H1 (cell line): ENCODE measurements around the gene HSPBP1. TPM values are rescaled to one million over a fixed set of nuclear protein-coding genes. Genes with fewer than 3 reads are reported as not detected.

Experiments used
- CTCF ChIA-PET: fragments of 300-600 bp; sonication (Branson Sonifier 250); formaldehyde crosslinking; loops from one replicate; lab custom pipeline; 2021; ENCODE audit not compliant: partially characterized antibody; lab: Charles Lee
- POLR2A ChIA-PET: fragments of 300-600 bp; sonication (Branson Sonifier 250); formaldehyde crosslinking; loops from one replicate; lab custom pipeline; 2021; ENCODE audit warnings: inconsistent platforms; ENCODE audit not compliant: partially characterized antibody; lab: Charles Lee
- DNase-seq, 2 experiments: peaks; one replicate each; pipeline versions ENCODE4 v3.0.0 to v3.0.0-alpha.2; 2010 to 2022; ENCODE audit warnings: low spot score in 2 of 2, low read depth in 1 of 2, mixed read lengths in 1 of 2
- FAIRE-seq: peaks from 2 replicates; lab custom pipeline; 2011; peaks lifted over from hg19 to GRCh38; lab: Jason Lieb, UNC
- H2AFZ ChIP-seq: 2 replicates; pipeline ENCODE4 v1.8.1; 2012; ENCODE audit warnings: low read length, inconsistent platforms
- H2AK5ac ChIP-seq: 2 replicates; pipeline ENCODE4 v1.6.1; 2013; ENCODE audit warnings: low read depth, low read length
- H2BK120ac ChIP-seq: replicated peaks from 2 replicates; pipeline ENCODE3; 2013; ENCODE audit warnings: low read depth, low read length, inconsistent platforms
- H2BK12ac ChIP-seq: 2 replicates; pipeline ENCODE4 v1.6.1; 2013; ENCODE audit warnings: low read depth, low read length
- H2BK15ac ChIP-seq: 2 replicates; pipeline ENCODE4 v1.6.1; 2013; ENCODE audit warnings: low read length
- H2BK20ac ChIP-seq: 2 replicates; pipeline ENCODE4 v1.6.1; 2013; ENCODE audit warnings: low read length
- H2BK5ac ChIP-seq: 2 replicates; pipeline ENCODE4 v1.6.1; 2013; ENCODE audit warnings: low read depth, low read length
- H3K14ac ChIP-seq: 2 replicates; pipeline ENCODE4 v1.6.1; 2013; ENCODE audit warnings: inconsistent platforms; ENCODE audit not compliant: insufficient read length
- H3K18ac ChIP-seq: 2 replicates; pipeline ENCODE4 v1.6.1; 2013; ENCODE audit warnings: low read length; ENCODE audit errors: extremely low read depth
- H3K23ac ChIP-seq: 2 replicates; pipeline ENCODE4 v1.6.1; 2013; ENCODE audit warnings: inconsistent platforms; ENCODE audit not compliant: insufficient read length
- H3K23me2 ChIP-seq: 2 replicates; pipeline ENCODE4 v1.6.1; 2013; ENCODE audit warnings: low read depth, low read length
- H3K27ac ChIP-seq: 2 replicates; pipeline ENCODE4 v1.6.1; 2011; ENCODE audit warnings: low read depth, low read length, inconsistent platforms
- H3K27me3 ChIP-seq, 4 experiments: replicated peaks in 1 of 4; 1 replicate in 1 of 4; 2 replicates in 3 of 4; pipeline versions ENCODE4 v1.6.1 to v1.8.1; 2011 to 2013; ENCODE audit warnings: low read length in 3 of 4, mild to moderate bottlenecking in 3 of 4, inconsistent platforms in 2 of 4, mixed read lengths in 2 of 4, moderate library complexity in 1 of 4; ENCODE audit not compliant: control insufficient read depth in 3 of 4, insufficient read depth in 3 of 4; ENCODE audit errors: extremely low read depth in 1 of 4
- H3K36me3 ChIP-seq, 4 experiments: 2 replicates each; pipeline versions ENCODE4 v1.6.1 to v1.8.1; 2011 to 2013; ENCODE audit warnings: mild to moderate bottlenecking in 4 of 4, low read length in 3 of 4, moderate library complexity in 2 of 4, control low read depth in 1 of 4, inconsistent platforms in 1 of 4; ENCODE audit not compliant: insufficient read depth in 4 of 4, control insufficient read depth in 2 of 4
- H3K4ac ChIP-seq: replicated peaks from 2 replicates; pipeline ENCODE3; 2013; ENCODE audit warnings: low read length, low read depth, mixed read lengths, inconsistent platforms; ENCODE audit not compliant: insufficient read length
- H3K4me1 ChIP-seq, 4 experiments: replicated peaks in 1 of 4; 1 replicate in 1 of 4; 2 replicates in 3 of 4; pipeline versions ENCODE4 v1.6.1 to v1.8.1; 2011 to 2013; ENCODE audit warnings: low read length in 3 of 4, inconsistent platforms in 2 of 4, mixed read lengths in 1 of 4; ENCODE audit not compliant: insufficient read depth in 4 of 4, control insufficient read depth in 3 of 4
- H3K4me2 ChIP-seq, 2 experiments: 2 replicates each; pipeline versions ENCODE4 v1.6.1 to v1.8.1; 2011 to 2013; ENCODE audit warnings: low read depth in 2 of 2, low read length in 2 of 2, control low read depth in 1 of 2, inconsistent platforms in 1 of 2, mild to moderate bottlenecking in 1 of 2; ENCODE audit not compliant: insufficient read depth in 1 of 2
- H3K4me3 ChIP-seq, 4 experiments: fragments of 200-600, 300-600 bp in 1 of 4; sonication (generic), shearing (Covaris generic), sonication (Bioruptor Twin) in 1 of 4; 2 replicates each; pipeline versions ENCODE4 v1.5.1 to v1.8.1; 2011 to 2016; ENCODE audit warnings: low read length in 4 of 4, low read depth in 3 of 4, control low read depth in 2 of 4, inconsistent platforms in 2 of 4, mild to moderate bottlenecking in 2 of 4, mixed read lengths in 1 of 4, moderate library complexity in 1 of 4; ENCODE audit not compliant: insufficient read depth in 2 of 4; ENCODE audit errors: extremely low read depth in 1 of 4
- H3K56ac ChIP-seq: replicated peaks from 2 replicates; pipeline ENCODE3; 2013; ENCODE audit warnings: low read depth, mild to moderate bottlenecking, mixed read lengths, low read length, inconsistent platforms; ENCODE audit not compliant: insufficient read length
- H3K79me1 ChIP-seq: 2 replicates; pipeline ENCODE4 v1.6.1; 2013; ENCODE audit warnings: low read depth, low read length, control low read depth
- H3K79me2 ChIP-seq, 2 experiments: 2 replicates each; pipeline versions ENCODE4 v1.6.1 to v1.8.1; 2012 to 2013; ENCODE audit warnings: low read length in 2 of 2, mild to moderate bottlenecking in 2 of 2, inconsistent platforms in 1 of 2; ENCODE audit not compliant: insufficient read depth in 2 of 2, control insufficient read depth in 1 of 2
- H3K9ac ChIP-seq, 4 experiments: replicated peaks in 1 of 4; 1 replicate in 1 of 4; 2 replicates in 3 of 4; pipeline versions ENCODE4 v1.6.1 to v1.8.1; 2011 to 2013; ENCODE audit warnings: low read depth in 3 of 4, low read length in 3 of 4, control low read depth in 2 of 4, mild to moderate bottlenecking in 2 of 4, moderate library complexity in 2 of 4, inconsistent platforms in 1 of 4; ENCODE audit errors: extremely low read depth in 1 of 4
- H3K9me3 ChIP-seq, 2 experiments: 2 replicates each; pipeline versions ENCODE4 v1.6.1 to v1.8.1; 2012 to 2013; ENCODE audit warnings: mild to moderate bottlenecking in 2 of 2, moderate library complexity in 2 of 2, control low read depth in 1 of 2, inconsistent platforms in 1 of 2, low read depth in 1 of 2, low read length in 1 of 2, mixed read lengths in 1 of 2; ENCODE audit not compliant: insufficient read depth in 2 of 2
- H4K20me1 ChIP-seq, 2 experiments: replicated peaks in 1 of 2; 2 replicates each; pipeline versions ENCODE3 to v1.8.1; 2011 to 2013; ENCODE audit warnings: inconsistent platforms in 2 of 2, low read length in 2 of 2, mild to moderate bottlenecking in 1 of 2; ENCODE audit not compliant: insufficient read depth in 2 of 2, control insufficient read depth in 1 of 2
- H4K5ac ChIP-seq: 2 replicates; pipeline ENCODE4 v1.6.1; 2013; ENCODE audit warnings: low read length, low read depth, mixed read lengths, inconsistent platforms; ENCODE audit not compliant: insufficient read length
- H4K8ac ChIP-seq: 2 replicates; pipeline ENCODE4 v1.8.0; 2013; ENCODE audit warnings: mild to moderate bottlenecking, moderate library complexity, low read length, inconsistent platforms; ENCODE audit not compliant: insufficient read depth; ENCODE audit errors: extremely low read depth
- H4K91ac ChIP-seq: replicated peaks from 2 replicates; pipeline ENCODE3; 2013; ENCODE audit warnings: low read length, mixed read lengths, inconsistent platforms; ENCODE audit not compliant: insufficient read length
- CREB1 ChIP-seq: IDR thresholded peaks from 2 replicates; pipeline ENCODE4 v1.6.1; 2012; ENCODE audit warnings: inconsistent platforms
- NANOG ChIP-seq: IDR thresholded peaks from 2 replicates; pipeline ENCODE4 v1.6.1; 2011; ENCODE audit warnings: low read length, low read depth, mild to moderate bottlenecking, inconsistent platforms; ENCODE audit not compliant: insufficient read depth, poor library complexity, severe bottlenecking
- SAP30 ChIP-seq: fragments of 300-600 bp; sonication (generic); IDR thresholded peaks from 2 replicates; pipeline ENCODE4 v1.7.1; 2012; ENCODE audit warnings: low read length, moderate library complexity, mild to moderate bottlenecking, inconsistent platforms; ENCODE audit not compliant: insufficient read depth, insufficient replicate concordance
- WGBS, 2 experiments: shearing (Covaris generic) in 1 of 2; methylation state at CpG; one replicate each; pipeline versions ENCODE4 v1.1.6 to v1.1.7; 2013 to 2015; ENCODE audit warnings: low lambda C conversion rate in 2 of 2, mixed read lengths in 2 of 2, inconsistent platforms in 1 of 2, low coverage in 1 of 2, missing lambda C conversion rate in 1 of 2; ENCODE audit not compliant: insufficient replicate concordance in 2 of 2, insufficient coverage in 1 of 2, insufficient read length in 1 of 2; ENCODE audit errors: extremely low coverage in 1 of 2, missing lambda C conversion rate in 1 of 2; 5-methylcytosine and 5-hydroxymethylcytosine counted together
- polyA plus RNA-seq, 7 experiments: library from polyadenylated mRNA; depleted of rRNA in 3 of 7; stranded (reverse) in 5 of 7; unstranded in 2 of 7; fragments of >200 nt in 5 of 7; fragments of 200-250 nt in 2 of 7; gene quantifications; 1 replicate in 5 of 7; 2 replicates in 1 of 7; 4 replicates in 1 of 7; pipeline versions ENCODE4 v1.2.1 to v1.2.3, GENCODE V29; 2011 to 2013; ENCODE audit warnings: missing spikeins in 2 of 7, mixed read lengths in 2 of 7
- total RNA-seq: library from RNA; stranded (reverse); fragmentation: NEBNext Ultra II Directional; extraction: Animal tissue kit (Norgen Biotek cat#: 25700); gene quantifications from 2 replicates; pipeline ENCODE4 v1.2.1, GENCODE V29; 2021

Gene HSPBP1
- total and polyA plus RNA-seq, 2 of the 8 experiments (the other 6 are each of a cell fraction or from before 2014, with no cell fraction given), result 63.4 to 100 TPM

- Histone ChIP-seq H4K20me1 (no peaks in the 10 kb centered on the region), H3K36me3 (peaks cover 0 to 5% (median 0%) of the 10 kb centered on the region in 4 experiments; a peak in 1 of 8 replicates), H3K27me3 (no peaks in the 10 kb centered on the region), H3K4ac (no peak overlapping the region), H2BK15ac (no peak overlapping the region), H3K9ac (no peak overlapping the region), H4K5ac (no peak overlapping the region), H3K79me2 (no peaks in the 10 kb centered on the region), H3K56ac (no peak overlapping the region), H2BK20ac (no peak overlapping the region), H3K79me1 (no peaks in the 10 kb centered on the region), H3K14ac (no peak overlapping the region), H3K4me1 (peaks cover 0 to 5% (median 2%) of the 10 kb centered on the region in 4 experiments; a peak in 5 of 7 replicates), H3K27ac (no peak overlapping the region), H4K8ac (no peak overlapping the region; the same call in 1 of the 2 replicates), H3K9me3 (no peaks in the 10 kb centered on the region), H3K4me3 (no peak overlapping the region), H4K91ac (no peak overlapping the region), H3K23ac (no peak overlapping the region), H3K18ac (no peak overlapping the region), H2AFZ (no peak overlapping the region)
- POLR2A ChIA-PET, result interaction anchor here (0.8 to 3.8 kb wide), 8 partner anchors 10 to 92 kb away, joined by 3 to 17 read pairs (median 6); partner anchors contain the start of genes KMT5C, RPL28 and UBE2S
- no peak for DNase-seq
- no peak for FAIRE-seq
- CTCF ChIA-PET, result interaction anchor here (1.0 to 3.1 kb wide), 5 partner anchors 12 to 43 kb away, joined by 3 to 7 read pairs (median 4); no protein-coding TSS in a partner anchor
- TF ChIP-seq SAP30 (no peak), CREB1 (no peak), NANOG (no peak)
- TF ChIP-seq, all 59 proteins: peak for 0
- Histone ChIP-seq H2BK5ac (no peak overlapping the region), H2AK5ac (no peak overlapping the region), H2BK12ac (no peak overlapping the region), H3K23me2 (peaks cover 2% of the 10 kb centered on the region; the same call in 1 of the 2 replicates), H2BK120ac (no peak overlapping the region), H3K4me2 (no peak overlapping the region)
- WGBS, 2 experiments, result 93% methylated on average over 13 of the region's 13 CpGs; no CpG with 5 or more reads in 1 of the 2 experiments
These were observed 36.1 kb upstream of the HSPBP1 start for GRCh38 chr19:55315956-55316525.
